Posterior cingulate gyrus (tissue), 11 donors: Measurements from ENCODE around the gene PSPH.
A peak's percentile ranks its signal among the peaks of the same experiment; 100 is the strongest.
"Not testable (repeated sequence)": the region's sequence is repeated elsewhere in the genome, so short reads cannot be mapped to it uniquely, and the experiment has no call there.

Experiments used
- DNase-seq, 10 donors: peaks; one replicate each; pipeline versions ENCODE4 v3.0.0 to v3.0.0-alpha.2; 2020 to 2021; ENCODE audit warnings: mixed read lengths in 3 of 10
- intact Hi-C: fragments of 100-400 bp; cut with DNase I; formaldehyde crosslinking; loops from one replicate; pipeline ENCODE4 v1.15.1; 2023

PSPH gene

GRCh38 chr7:56063882-56064625, 12.8 kb upstream of the PSPH start, which contains the start of gene SUMF2:
TSS of gene SUMF2 (plus strand) at chr7:56064286. CDS start at chr7:56064312, 26 bp downstream.
- DNase-seq: peak; percentile 83 to 98 (median 90)
- intact Hi-C loops: loop anchor here (5.0 kb wide), 1 partner anchor 43 kb away; the partner anchor contains the start of gene CHCHD2

- no peak for DNase-seq
- intact Hi-C loops: loop anchor here (5.0 kb wide), 1 partner anchor 44 kb away; the partner anchor contains the start of gene CHCHD2
Observed at GRCh38 chr7:56063500-56063881, 12.2 kb upstream of the PSPH start.

GRCh38 chr7:56062382-56062781, 11.1 kb upstream of the PSPH start:
- DNase-seq: no peak
- intact Hi-C loops: loop anchor here (5.0 kb wide), 1 partner anchor 45 kb away; the partner anchor contains the start of gene CHCHD2

GRCh38 chr7:56053993-56054392, 2.7 kb upstream of the PSPH start:
- no peak for DNase-seq
- intact Hi-C loops: loop anchor here (5.0 kb wide), 1 partner anchor 87 kb away; no protein-coding TSS in a partner anchor

- no peak for DNase-seq
- intact Hi-C loops: loop anchor here (5.0 kb wide), 1 partner anchor 86 kb away; no protein-coding TSS in a partner anchor
Observed at GRCh38 chr7:56053379-56053778, 2.1 kb upstream of the PSPH start.

GRCh38 chr7:56051053-56051338, 248 bp downstream of the PSPH start:
- DNase-seq: no peak
- intact Hi-C loops: loop anchor here (5.0 kb wide), 1 partner anchor 84 kb away; no protein-coding TSS in a partner anchor

- DNase-seq, intact Hi-C loops: not testable (repeated sequence)
Observed at GRCh38 chr7:56048763-56049162, 2.5 kb downstream of the PSPH start.

GRCh38 chr7:56048245-56048644, 3.0 kb downstream of the PSPH start:
- no peak for DNase-seq
- intact Hi-C loops: no loop called here

GRCh38 chr7:56047446-56048116, 3.7 kb downstream of the PSPH start:
- intact Hi-C loops, DNase-seq: not testable (repeated sequence)

GRCh38 chr7:56046721-56047445, 4.4 kb downstream of the PSPH start:
- DNase-seq: no peak
- intact Hi-C loops: no loop called here

GRCh38 chr7:56045758-56046157, 5.5 kb downstream of the PSPH start:
- DNase-seq, intact Hi-C loops: not testable (repeated sequence)

- no peak for DNase-seq
- intact Hi-C loops: no loop called here
Observed at GRCh38 chr7:56040730-56041129, 10.5 kb downstream of the PSPH start.

- intact Hi-C loops: no loop called here
- DNase-seq: peak; percentile 22 to 94 (median 65)
Observed at GRCh38 chr7:56033671-56034432, 17.4 kb downstream of the PSPH start.

GRCh38 chr7:56032578-56032977, 18.7 kb downstream of the PSPH start:
- intact Hi-C loops: not testable (repeated sequence)
- peak in 1 of 10 donors; percentile 22 for DNase-seq

GRCh38 chr7:56031556-56031955, 19.7 kb downstream of the PSPH start:
- DNase-seq, intact Hi-C loops: not testable (repeated sequence)

- intact Hi-C loops: no loop called here
- DNase-seq: peak in 1 of 10 donors; percentile 12
Observed at GRCh38 chr7:56030340-56030739, 20.9 kb downstream of the PSPH start.

GRCh38 chr7:56028942-56029630, 22.2 kb downstream of the PSPH start:
- peak in 1 of 10 donors; percentile 4 for DNase-seq
- intact Hi-C loops: no loop called here

GRCh38 chr7:56026538-56026937, 24.7 kb downstream of the PSPH start:
- DNase-seq: no peak
- intact Hi-C loops: no loop called here

- intact Hi-C loops: no loop called here
Observed at GRCh38 chr7:56023500-56023899, 27.7 kb downstream of the PSPH start.

GRCh38 chr7:56019501-56019900, 31.7 kb downstream of the PSPH start:
- peak in 2 of 10 donors; percentile 59 to 79 for DNase-seq
- intact Hi-C loops: no loop called here

More at GRCh38 chr7:56023500-56023899, 27.7 kb downstream of the PSPH start:
- DNase-seq: no peak
